Muscle layer of duodenum (tissue), 2 donors: ENCODE data around the gene KRT20.
"Not testable (repeated sequence)": the region's sequence is repeated elsewhere in the genome, so short reads cannot be mapped to it uniquely, and the experiment has no call there.

ENCODE experiments used
- H3K27ac ChIP-seq: one replicate; pipeline ENCODE4 v1.7.0; 2013; ENCODE audit warnings: mild to moderate bottlenecking, low read length
- H3K27me3 ChIP-seq: one replicate; pipeline ENCODE4 v1.7.0; 2013; ENCODE audit warnings: low read depth, mild to moderate bottlenecking, control low read depth, low read length
- H3K36me3 ChIP-seq, 2 donors: one replicate each; pipeline ENCODE4 v1.7.0; 2013; ENCODE audit warnings: low read length in 2 of 2, control low read depth in 1 of 2, mild to moderate bottlenecking in 1 of 2; ENCODE audit not compliant: insufficient read depth in 2 of 2, control insufficient read depth in 1 of 2
- H3K4me1 ChIP-seq, 2 donors: one replicate each; pipeline ENCODE4 v1.7.0; 2013; ENCODE audit warnings: low read length in 2 of 2, mild to moderate bottlenecking in 2 of 2, control low read depth in 1 of 2, moderate library complexity in 1 of 2; ENCODE audit not compliant: insufficient read depth in 2 of 2, control insufficient read depth in 1 of 2
- H3K4me3 ChIP-seq, 2 donors: one replicate each; pipeline ENCODE4 v1.7.0; 2013; ENCODE audit warnings: low read length in 2 of 2, low read depth in 1 of 2, mild to moderate bottlenecking in 1 of 2
- H3K9me3 ChIP-seq, 2 donors: one replicate each; pipeline ENCODE4 v1.7.0; 2013; ENCODE audit warnings: low read length in 2 of 2, control low read depth in 1 of 2, mild to moderate bottlenecking in 1 of 2; ENCODE audit not compliant: control insufficient read depth in 1 of 2
- donor health status: healthy.

KRT20 gene

GRCh38 chr17:40884708-40885512, at the start of gene KRT20:
TSS of gene KRT20 (minus strand) at chr17:40885242. CDS start at chr17:40885185, 57 bp downstream.
- H3K27me3 ChIP-seq = no peaks in the 10 kb centered on the region
- H3K36me3 ChIP-seq = no peaks in the 10 kb centered on the region
- peak within 1 kb of the TSS in 1 of 2 donors; percentile 50 for H3K4me3 ChIP-seq
- H3K9me3 ChIP-seq = no peaks in the 10 kb centered on the region
- H3K27ac ChIP-seq = peak within 1 kb of the TSS; percentile 40
- H3K4me1 ChIP-seq = no peaks in the 10 kb centered on the region

GRCh38 chr17:40932608-40933007, 47.6 kb upstream of the KRT20 start:
- H3K27me3 ChIP-seq = no peaks in the 10 kb centered on the region

GRCh38 chr17:40931311-40931710, 46.3 kb upstream of the KRT20 start:
- Histone ChIP-seq H3K36me3 (no peaks in the 10 kb centered on the region), H3K4me3 (no peak overlapping the region), H3K9me3 (no peaks in the 10 kb centered on the region), H3K27ac (no peak overlapping the region), H3K27me3 (no peaks in the 10 kb centered on the region), H3K4me1 (no peaks in the 10 kb centered on the region)

More at GRCh38 chr17:40932608-40933007, 47.6 kb upstream of the KRT20 start:
- peaks cover 0 to 4% of the 10 kb centered on the region in 2 donors for H3K4me1 ChIP-seq
- no peaks in the 10 kb centered on the region for H3K9me3 ChIP-seq
- H3K27ac ChIP-seq = no peak overlapping the region
- no peak overlapping the region for H3K4me3 ChIP-seq
- no peaks in the 10 kb centered on the region for H3K36me3 ChIP-seq

GRCh38 chr17:40926341-40926740, 41.3 kb upstream of the KRT20 start:
- no peaks in the 10 kb centered on the region for H3K9me3 ChIP-seq
- no peak overlapping the region for H3K4me3 ChIP-seq
- no peaks in the 10 kb centered on the region for H3K4me1 ChIP-seq
- peaks cover 0 to 4% of the 10 kb centered on the region in 2 donors for H3K36me3 ChIP-seq
- no peak overlapping the region for H3K27ac ChIP-seq
- H3K27me3 ChIP-seq = no peaks in the 10 kb centered on the region

GRCh38 chr17:40922239-40922638, 37.2 kb upstream of the KRT20 start:
- no peaks in the 10 kb centered on the region for H3K4me1 ChIP-seq
- no peaks in the 10 kb centered on the region for H3K9me3 ChIP-seq
- H3K36me3 ChIP-seq = peaks cover 0 to 4% of the 10 kb centered on the region in 2 donors
- H3K27ac ChIP-seq = no peak overlapping the region
- H3K27me3 ChIP-seq = no peaks in the 10 kb centered on the region
- no peak overlapping the region for H3K4me3 ChIP-seq

GRCh38 chr17:40921026-40921425, 36.0 kb upstream of the KRT20 start:
- Histone ChIP-seq H3K27me3 (no peaks in the 10 kb centered on the region), H3K27ac (no peak overlapping the region), H3K4me1 (no peaks in the 10 kb centered on the region), H3K4me3 (no peak overlapping the region), H3K9me3 (no peaks in the 10 kb centered on the region), H3K36me3 (peaks cover 0 to 4% of the 10 kb centered on the region in 2 donors)

- H3K36me3 ChIP-seq, H3K27me3 ChIP-seq, H3K27ac ChIP-seq, H3K9me3 ChIP-seq, H3K4me3 ChIP-seq, H3K4me1 ChIP-seq: not testable (repeated sequence)
Observed at GRCh38 chr17:40917116-40917515, 32.1 kb upstream of the KRT20 start.

GRCh38 chr17:40916366-40916765, 31.3 kb upstream of the KRT20 start:
- Histone ChIP-seq H3K27ac (no peak overlapping the region), H3K4me3 (no peak overlapping the region), H3K27me3 (no peaks in the 10 kb centered on the region), H3K4me1 (no peaks in the 10 kb centered on the region), H3K36me3 (peaks cover 0 to 6% of the 10 kb centered on the region in 2 donors), H3K9me3 (no peaks in the 10 kb centered on the region)

- H3K27me3 ChIP-seq = no peaks in the 10 kb centered on the region
- H3K4me1 ChIP-seq = no peaks in the 10 kb centered on the region
- H3K9me3 ChIP-seq = no peaks in the 10 kb centered on the region
- H3K36me3 ChIP-seq = peaks cover 0 to 6% of the 10 kb centered on the region in 2 donors
- no peak overlapping the region for H3K27ac ChIP-seq
- H3K4me3 ChIP-seq = no peak overlapping the region
Observed at GRCh38 chr17:40915721-40916256, 30.7 kb upstream of the KRT20 start.

GRCh38 chr17:40915199-40915661, 30.2 kb upstream of the KRT20 start:
- Histone ChIP-seq H3K36me3 (peaks cover 0 to 6% of the 10 kb centered on the region in 2 donors), H3K4me1 (no peaks in the 10 kb centered on the region), H3K4me3 (no peak overlapping the region), H3K27me3 (no peaks in the 10 kb centered on the region), H3K27ac (no peak overlapping the region), H3K9me3 (no peaks in the 10 kb centered on the region)

GRCh38 chr17:40914075-40914855, 29.2 kb upstream of the KRT20 start:
- H3K36me3 ChIP-seq = peaks cover 0 to 10% of the 10 kb centered on the region in 2 donors
- H3K9me3 ChIP-seq = no peaks in the 10 kb centered on the region
- H3K27ac ChIP-seq = no peak overlapping the region
- H3K4me3 ChIP-seq = no peak overlapping the region
- no peaks in the 10 kb centered on the region for H3K27me3 ChIP-seq
- H3K4me1 ChIP-seq = peaks cover 0 to 8% of the 10 kb centered on the region in 2 donors
